Pancreas (tissue), 10 donors: ENCODE results near the gene TMEM147. TPM values are rescaled to one million over a fixed set of nuclear protein-coding genes. Genes with fewer than 3 reads are reported as not detected.
A peak's percentile ranks its signal among the peaks of the same experiment; 100 is the strongest.

Experiments
- ATAC-seq, 4 donors: fragments of 200-7000 bp; cut with Tn5 transposase; one replicate each; pipeline versions ENCODE4 v1.8.0 to v1.9.1; 2020; ENCODE audit warnings: mild to moderate bottlenecking in 4 of 4, moderate library complexity in 4 of 4
- DNase-seq, 6 donors: peaks; one replicate each; pipeline ENCODE4 v3.0.0-alpha.2; 2020
- FAIRE-seq: peaks from 2 replicates; lab custom pipeline; 2012; peaks lifted over from hg19 to GRCh38; lab: Jason Lieb, UNC
- H3K27ac ChIP-seq, 4 donors: fragments of 200-600 bp; sonication (generic); 1 replicate in 3 of 4; 2 replicates in 1 of 4; pipeline versions ENCODE4 v1.5.0 to v1.8.0; 2020
- H3K27me3 ChIP-seq, 4 donors: fragments of 200-600 bp; one replicate each; pipeline ENCODE4 v1.8.0; 2021
- H3K36me3 ChIP-seq, 3 donors: fragments of 200-600 bp; sonication (generic) in 1 of 3; one replicate each; pipeline versions ENCODE4 v1.5.0 to v1.8.0; 2020 to 2021
- H3K4me1 ChIP-seq, 3 donors: fragments of 200-600 bp; one replicate each; pipeline ENCODE4 v1.8.0; 2021
- H3K4me3 ChIP-seq, 4 donors: fragments of 200-600 bp; sonication (generic) in 2 of 4; one replicate each; pipeline versions ENCODE4 v1.5.0 to v1.8.0; 2020 to 2021
- H3K9me3 ChIP-seq, 4 donors: fragments of 200-600 bp; one replicate each; pipeline ENCODE4 v1.8.0; 2021
- CTCF ChIP-seq, 4 donors: fragments of 200-600 bp; sonication (generic) in 3 of 4; IDR thresholded peaks; one replicate each; pipeline versions ENCODE4 v1.5.0 to v1.8.0; 2021; ENCODE audit warnings: antibody characterized with exemption in 4 of 4
- WGBS, 2 donors: extraction: QIAGEN DNeasy Blood & Tissue Kit; methylation state at CpG; one replicate each; pipeline ENCODE4 v1.1.7; 2013; 5-methylcytosine and 5-hydroxymethylcytosine counted together
- intact Hi-C, 3 donors: fragments of 100-400 bp; cut with DNase I; formaldehyde crosslinking; loops; one replicate each; pipeline versions ENCODE4 v1.11.1 to v1.14.2; 2022
- polyA plus RNA-seq, 2 donors: library from polyadenylated mRNA; stranded (reverse); fragments of 200-250 nt; gene quantifications; one replicate each; pipeline ENCODE4 v1.2.3, GENCODE V29; 2013
- total RNA-seq, 6 donors: library from RNA; stranded (reverse); fragmentation: NEBNext Ultra II Directional in 4 of 6; extraction: Animal tissue kit (Norgen Biotek cat#: 25700) in 4 of 6; gene quantifications; one replicate each; pipeline versions ENCODE4 v1.2.1 to v1.2.4, GENCODE V29; 2021 to 2023
- donor health status: healthy with polysubstance abuse.
- donor health status: DM: no; HTN: no; CAD: no; lungs with moderate emphysema.
- donor health status: DM: no; HTN: no; CAD: no.
- donor health status: control.
- donor health status: control.
- donor health status: Bipolar disorder and iron deficiency.
- donor health status: DM: yes; HTN: yes; CAD: no.
- donor health status: DM: no; HTN: no; CAD: no.
- donor health status: DM: no; HTN: no; CAD: no.
- donor health status: DM: yes; HTN: yes; CAD: no.

The TMEM147 gene
- total and polyA plus RNA-seq, 8 donors = 44.3 to 91.1 (median 56.5) TPM

GRCh38 chr19:35508129-35508528, 37.3 kb upstream of the TMEM147 start:
- no peak for TF ChIP-seq CTCF (IDR thresholded peaks at IDR 0.05)
- no peak for DNase-seq
- no peak for FAIRE-seq

GRCh38 chr19:35509018-35509652, 36.3 kb upstream of the TMEM147 start:
- no peaks in the 10 kb centered on the region for H3K9me3 ChIP-seq
- peak; percentile 77 to 91 (median 80) for DNase-seq
- peaks cover 0 to 8% (median 4%) of the 10 kb centered on the region in 3 donors for H3K4me1 ChIP-seq
- ATAC-seq = peak; percentile 83 to 89 (median 84)
- 12 to 13% methylated on average over 12 of the region's 12 CpGs for WGBS, 2 donors
- TF ChIP-seq CTCF (IDR thresholded peaks at IDR 0.05) = no peak
- peak overlapping the region; percentile 79 to 87 (median 80) for H3K27ac ChIP-seq
- intact Hi-C loops = no loop called here
- H3K4me3 ChIP-seq = peak overlapping the region; percentile 26 to 64 (median 41)
- peaks cover 0 to 8% (median 0%) of the 10 kb centered on the region in 3 donors for H3K36me3 ChIP-seq
- no peaks in the 10 kb centered on the region for H3K27me3 ChIP-seq
- no peak for FAIRE-seq

More at GRCh38 chr19:35508129-35508528, 37.3 kb upstream of the TMEM147 start:
- Histone ChIP-seq H3K27ac (no peak overlapping the region), H3K36me3 (peaks cover 0 to 8% (median 0%) of the 10 kb centered on the region in 3 donors), H3K9me3 (no peaks in the 10 kb centered on the region), H3K4me1 (peaks cover 0 to 8% (median 4%) of the 10 kb centered on the region in 3 donors), H3K4me3 (no peak overlapping the region), H3K27me3 (no peaks in the 10 kb centered on the region)
- intact Hi-C loops = no loop called here
- no peak for ATAC-seq
- WGBS, 2 donors = 87 to 91% methylated on average over 3 of the region's 3 CpGs

- DNase-seq (peak; percentile 84 to 99 (median 94)), ATAC-seq (peak; percentile 87 to 94 (median 90)), FAIRE-seq (no peak)
- Histone ChIP-seq H3K4me3 (peak overlapping the region; percentile 26 to 64 (median 41)), H3K36me3 (peaks cover 0 to 8% (median 0%) of the 10 kb centered on the region in 3 donors), H3K27me3 (no peaks in the 10 kb centered on the region), H3K4me1 (peaks cover 0 to 8% (median 4%) of the 10 kb centered on the region in 3 donors), H3K27ac (peak overlapping the region; percentile 79 to 87 (median 80)), H3K9me3 (no peaks in the 10 kb centered on the region)
- TF ChIP-seq CTCF (IDR thresholded peaks at IDR 0.05) = peak; percentile 96 to 99 (median 97)
- 0 to 2% methylated on average over 37 to 39 of the region's 39 CpGs for WGBS, 2 donors
- intact Hi-C loops = no loop called here
Observed at GRCh38 chr19:35509861-35510625, 35.4 kb upstream of the TMEM147 start.

GRCh38 chr19:35510626-35510964, 34.8 kb upstream of the TMEM147 start:
- FAIRE-seq (no peak), DNase-seq (no peak), ATAC-seq (peak in 3 of 4 donors; percentile 1 to 2 (median 1))
- no peak for TF ChIP-seq CTCF (IDR thresholded peaks at IDR 0.05)
- 6 to 13% methylated on average over 15 of the region's 15 CpGs for WGBS, 2 donors
- no peaks in the 10 kb centered on the region for H3K27me3 ChIP-seq
- peak overlapping the region in 3 of 4 donors; percentile 26 to 64 (median 51) for H3K4me3 ChIP-seq
- peak overlapping the region; percentile 79 to 87 (median 80) for H3K27ac ChIP-seq
- H3K9me3 ChIP-seq = no peaks in the 10 kb centered on the region
- peaks cover 0 to 4% (median 0%) of the 10 kb centered on the region in 3 donors for H3K36me3 ChIP-seq
- intact Hi-C loops = no loop called here
- H3K4me1 ChIP-seq = peaks cover 0 to 8% (median 4%) of the 10 kb centered on the region in 3 donors
